Measurements from ENCODE around the gene DYNC1I1.

DNA sequence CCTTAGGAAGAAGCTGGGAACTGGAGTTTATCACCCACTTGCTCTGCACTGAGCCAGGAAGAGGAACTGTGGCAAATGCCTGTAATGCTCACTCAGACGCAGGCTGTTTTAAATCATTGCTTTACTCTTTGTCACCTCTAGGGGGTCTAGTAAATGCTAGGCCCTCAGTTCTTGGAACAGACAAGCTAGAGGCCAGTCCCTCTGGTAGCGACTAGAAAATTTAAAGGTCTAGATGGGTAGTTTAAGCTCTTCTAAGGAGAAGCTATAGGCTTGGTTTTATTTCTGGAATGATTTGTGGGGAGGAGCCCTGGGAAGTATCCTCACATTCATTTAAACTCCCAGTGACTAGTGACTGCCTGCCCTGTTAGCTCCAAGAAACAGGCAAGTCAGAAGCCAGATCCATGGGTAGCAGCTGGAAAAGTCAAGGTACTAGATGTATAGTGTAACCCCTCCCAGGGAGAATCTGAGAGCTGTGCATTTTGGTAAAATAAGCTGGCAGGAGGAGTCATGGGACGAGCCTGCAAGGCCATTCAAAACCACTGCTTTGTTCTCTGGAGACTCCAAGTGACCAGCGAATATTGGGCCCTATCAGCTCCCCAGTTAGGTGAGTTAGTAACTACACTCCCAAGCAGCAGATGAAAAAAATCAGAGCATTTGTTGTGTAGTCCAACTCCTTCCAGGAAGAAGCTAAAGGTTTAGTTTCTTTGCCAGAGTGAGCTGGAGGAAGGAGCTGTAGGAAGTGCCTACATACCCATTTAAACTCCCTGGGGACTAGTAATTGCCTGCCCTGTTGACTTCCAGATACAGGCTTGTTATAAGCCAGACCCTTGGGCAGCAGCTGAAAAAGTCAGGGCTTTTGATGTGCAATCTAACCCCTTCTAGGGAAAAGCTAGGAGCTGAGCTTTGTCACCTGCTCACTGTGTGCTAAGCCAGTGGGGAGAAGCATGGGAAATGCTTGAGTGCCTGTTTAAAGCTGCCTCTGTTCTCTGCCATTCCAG is 68.9 kb downstream of the DYNC1I1 start:
- TF ChIP-seq, protein P1, sequence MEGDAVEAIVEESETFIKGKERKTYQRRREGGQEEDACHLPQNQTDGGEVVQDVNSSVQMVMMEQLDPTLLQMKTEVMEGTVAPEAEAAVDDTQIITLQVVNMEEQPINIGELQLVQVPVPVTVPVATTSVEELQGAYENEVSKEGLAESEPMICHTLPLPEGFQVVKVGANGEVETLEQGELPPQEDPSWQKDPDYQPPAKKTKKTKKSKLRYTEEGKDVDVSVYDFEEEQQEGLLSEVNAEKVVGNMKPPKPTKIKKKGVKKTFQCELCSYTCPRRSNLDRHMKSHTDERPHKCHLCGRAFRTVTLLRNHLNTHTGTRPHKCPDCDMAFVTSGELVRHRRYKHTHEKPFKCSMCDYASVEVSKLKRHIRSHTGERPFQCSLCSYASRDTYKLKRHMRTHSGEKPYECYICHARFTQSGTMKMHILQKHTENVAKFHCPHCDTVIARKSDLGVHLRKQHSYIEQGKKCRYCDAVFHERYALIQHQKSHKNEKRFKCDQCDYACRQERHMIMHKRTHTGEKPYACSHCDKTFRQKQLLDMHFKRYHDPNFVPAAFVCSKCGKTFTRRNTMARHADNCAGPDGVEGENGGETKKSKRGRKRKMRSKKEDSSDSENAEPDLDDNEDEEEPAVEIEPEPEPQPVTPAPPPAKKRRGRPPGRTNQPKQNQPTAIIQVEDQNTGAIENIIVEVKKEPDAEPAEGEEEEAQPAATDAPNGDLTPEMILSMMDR (IDR thresholded peaks at IDR 0.05 in 8 of 11, conservative IDR thresholded peaks at IDR 0.05 in 3 of 11) = no peak
- TF ChIP-seq POLR2A (IDR thresholded peaks at IDR 0.05) = no peak
- TF ChIP-seq POLR2AphosphoS5 (IDR thresholded peaks at IDR 0.05) = no peak
